ENCODE results near the gene CADM2. TPM values are rescaled to one million over a fixed set of nuclear protein-coding genes. Genes with fewer than 3 reads are reported as not detected.

CADM2 gene
- total RNA-seq, 4 donors from 2014 or later, result 9.6 to 16.2 (median 11.5) TPM

GRCh38 chr3:86073799-86074198, 1115.0 kb downstream of the CADM2 start:
- WGBS, result 90% methylated on average over 2 of the region's 2 CpGs
- H3K9me3 ChIP-seq, result no peaks in the 10 kb centered on the region
- intact Hi-C loops (cut with DNase I), result no loop called here

GRCh38 chr3:86087160-86087871, 1128.5 kb downstream of the CADM2 start:
- no peaks in the 10 kb centered on the region for H3K9me3 ChIP-seq
- WGBS, result 75% methylated on average over 6 of the region's 6 CpGs
- no peak overlapping the region for H3K27ac ChIP-seq (replicated peaks in 1 of 4)
- intact Hi-C loops (cut with DNase I), result no loop called here
- no peaks in the 10 kb centered on the region for H3K27me3 ChIP-seq
- no peak for DNase-seq (ENCODE audit: extremely low spot score)
- TF ChIP-seq CTCF (IDR thresholded peaks at IDR 0.05), result no peak
- no peak for TF ChIP-seq POLR2A (IDR thresholded peaks at IDR 0.05; ENCODE audit: low read depth)
- no peak for TF ChIP-seq EP300 (IDR thresholded peaks at IDR 0.05)
- no peak for TF ChIP-seq POLR2AphosphoS5 (IDR thresholded peaks at IDR 0.05)
- H3K4me3 ChIP-seq, result no peak overlapping the region
- H3K4me1 ChIP-seq, result no peaks in the 10 kb centered on the region
- no peaks in the 10 kb centered on the region for H3K36me3 ChIP-seq

More at GRCh38 chr3:86073799-86074198, 1115.0 kb downstream of the CADM2 start:
- no peaks in the 10 kb centered on the region for H3K4me1 ChIP-seq
- no peak overlapping the region for H3K27ac ChIP-seq (replicated peaks in 1 of 4)
- no peak for DNase-seq (ENCODE audit: extremely low spot score)
- H3K4me3 ChIP-seq, result no peak overlapping the region
- no peaks in the 10 kb centered on the region for H3K27me3 ChIP-seq
- TF ChIP-seq POLR2AphosphoS5 (IDR thresholded peaks at IDR 0.05) (no peak), POLR2A (IDR thresholded peaks at IDR 0.05; ENCODE audit: low read depth) (no peak), EP300 (IDR thresholded peaks at IDR 0.05) (no peak), CTCF (IDR thresholded peaks at IDR 0.05) (no peak)
- no peaks in the 10 kb centered on the region for H3K36me3 ChIP-seq

- no peak overlapping the region for H3K27ac ChIP-seq (replicated peaks in 1 of 4)
- no peaks in the 10 kb centered on the region for H3K27me3 ChIP-seq
- peaks cover 0 to 3% (median 0%) of the 10 kb centered on the region in 4 donors for H3K9me3 ChIP-seq
- no peak for TF ChIP-seq CTCF (IDR thresholded peaks at IDR 0.05)
- 79% methylated on average over 1 of the region's 1 CpG for WGBS
- no peak for DNase-seq (ENCODE audit: extremely low spot score)
- H3K4me1 ChIP-seq, result no peaks in the 10 kb centered on the region
- intact Hi-C loops (cut with DNase I), result no loop called here
- no peaks in the 10 kb centered on the region for H3K36me3 ChIP-seq
- H3K4me3 ChIP-seq, result no peak overlapping the region
Measured at GRCh38 chr3:86104154-86104553, 1145.4 kb downstream of the CADM2 start.

- no peak overlapping the region for H3K27ac ChIP-seq (replicated peaks in 1 of 4)
- no peak for DNase-seq (ENCODE audit: extremely low spot score)
- no peak for TF ChIP-seq CTCF (IDR thresholded peaks at IDR 0.05)
- TF ChIP-seq EP300 (IDR thresholded peaks at IDR 0.05), result no peak
- TF ChIP-seq POLR2A (IDR thresholded peaks at IDR 0.05; ENCODE audit: low read depth), result no peak
- no peak for TF ChIP-seq POLR2AphosphoS5 (IDR thresholded peaks at IDR 0.05)
- no peaks in the 10 kb centered on the region for H3K36me3 ChIP-seq
- no peaks in the 10 kb centered on the region for H3K27me3 ChIP-seq
- 78% methylated on average over 2 of the region's 2 CpGs for WGBS
- no peaks in the 10 kb centered on the region for H3K4me1 ChIP-seq
- intact Hi-C loops (cut with DNase I), result no loop called here
- H3K4me3 ChIP-seq, result no peak overlapping the region
- H3K9me3 ChIP-seq, result peaks cover 0 to 5% (median 0%) of the 10 kb centered on the region in 4 donors
Measured at GRCh38 chr3:86109434-86109833, 1150.6 kb downstream of the CADM2 start.

Small RNA genes lying within 50 kb of the gene (small RNA-seq; reads per million reads assigned to genes)
- gene MIR5688, result 0 reads per million in 3 donors
